ENCODE measurements around the gene NOM1.

NOM1 gene

DNA sequence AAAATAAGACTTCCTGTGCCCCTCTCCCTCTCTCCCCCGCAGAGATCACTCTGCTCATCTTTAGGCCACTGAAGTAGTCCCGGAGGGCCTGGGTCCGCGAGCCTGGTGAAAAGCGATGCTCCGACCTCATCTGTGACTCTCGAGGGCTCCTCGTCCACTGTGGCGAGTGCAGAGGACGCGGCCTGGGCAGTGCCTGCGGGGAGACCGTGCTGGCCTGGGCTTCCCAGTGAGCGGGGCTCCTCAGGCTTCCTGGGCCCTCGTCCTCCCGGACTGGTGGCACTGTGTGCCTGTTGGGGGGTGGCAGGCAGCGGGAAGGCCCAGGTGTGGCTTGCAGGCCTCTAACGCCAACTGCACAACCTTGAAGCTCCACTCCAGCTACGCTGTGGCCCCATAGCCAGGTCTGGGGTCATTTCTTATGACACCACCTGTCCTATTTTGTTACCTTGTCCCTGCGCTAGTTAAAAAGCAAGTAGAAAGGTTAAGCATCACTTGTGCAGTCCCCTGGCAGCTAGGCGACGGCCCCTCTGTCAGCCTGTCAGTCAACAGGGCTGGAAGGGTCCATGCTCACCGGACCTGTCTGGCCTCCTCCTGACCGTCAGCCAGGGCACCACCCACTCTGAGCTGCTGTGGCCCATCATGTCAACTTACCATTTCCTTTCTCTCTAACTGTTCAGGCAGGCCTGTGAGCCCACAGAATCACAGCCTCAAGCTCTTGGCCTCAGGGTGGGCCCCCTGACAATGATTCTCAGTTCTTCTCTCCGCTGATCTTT is 40.4 kb downstream of the NOM1 start:
- H3K27ac ChIP-seq = no peak overlapping the region
- TF ChIP-seq, protein P1, sequence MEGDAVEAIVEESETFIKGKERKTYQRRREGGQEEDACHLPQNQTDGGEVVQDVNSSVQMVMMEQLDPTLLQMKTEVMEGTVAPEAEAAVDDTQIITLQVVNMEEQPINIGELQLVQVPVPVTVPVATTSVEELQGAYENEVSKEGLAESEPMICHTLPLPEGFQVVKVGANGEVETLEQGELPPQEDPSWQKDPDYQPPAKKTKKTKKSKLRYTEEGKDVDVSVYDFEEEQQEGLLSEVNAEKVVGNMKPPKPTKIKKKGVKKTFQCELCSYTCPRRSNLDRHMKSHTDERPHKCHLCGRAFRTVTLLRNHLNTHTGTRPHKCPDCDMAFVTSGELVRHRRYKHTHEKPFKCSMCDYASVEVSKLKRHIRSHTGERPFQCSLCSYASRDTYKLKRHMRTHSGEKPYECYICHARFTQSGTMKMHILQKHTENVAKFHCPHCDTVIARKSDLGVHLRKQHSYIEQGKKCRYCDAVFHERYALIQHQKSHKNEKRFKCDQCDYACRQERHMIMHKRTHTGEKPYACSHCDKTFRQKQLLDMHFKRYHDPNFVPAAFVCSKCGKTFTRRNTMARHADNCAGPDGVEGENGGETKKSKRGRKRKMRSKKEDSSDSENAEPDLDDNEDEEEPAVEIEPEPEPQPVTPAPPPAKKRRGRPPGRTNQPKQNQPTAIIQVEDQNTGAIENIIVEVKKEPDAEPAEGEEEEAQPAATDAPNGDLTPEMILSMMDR (conservative IDR thresholded peaks at IDR 0.05) = no peak
- TF ChIP-seq ZFX (IDR thresholded peaks at IDR 0.05) = no peak

DNA sequence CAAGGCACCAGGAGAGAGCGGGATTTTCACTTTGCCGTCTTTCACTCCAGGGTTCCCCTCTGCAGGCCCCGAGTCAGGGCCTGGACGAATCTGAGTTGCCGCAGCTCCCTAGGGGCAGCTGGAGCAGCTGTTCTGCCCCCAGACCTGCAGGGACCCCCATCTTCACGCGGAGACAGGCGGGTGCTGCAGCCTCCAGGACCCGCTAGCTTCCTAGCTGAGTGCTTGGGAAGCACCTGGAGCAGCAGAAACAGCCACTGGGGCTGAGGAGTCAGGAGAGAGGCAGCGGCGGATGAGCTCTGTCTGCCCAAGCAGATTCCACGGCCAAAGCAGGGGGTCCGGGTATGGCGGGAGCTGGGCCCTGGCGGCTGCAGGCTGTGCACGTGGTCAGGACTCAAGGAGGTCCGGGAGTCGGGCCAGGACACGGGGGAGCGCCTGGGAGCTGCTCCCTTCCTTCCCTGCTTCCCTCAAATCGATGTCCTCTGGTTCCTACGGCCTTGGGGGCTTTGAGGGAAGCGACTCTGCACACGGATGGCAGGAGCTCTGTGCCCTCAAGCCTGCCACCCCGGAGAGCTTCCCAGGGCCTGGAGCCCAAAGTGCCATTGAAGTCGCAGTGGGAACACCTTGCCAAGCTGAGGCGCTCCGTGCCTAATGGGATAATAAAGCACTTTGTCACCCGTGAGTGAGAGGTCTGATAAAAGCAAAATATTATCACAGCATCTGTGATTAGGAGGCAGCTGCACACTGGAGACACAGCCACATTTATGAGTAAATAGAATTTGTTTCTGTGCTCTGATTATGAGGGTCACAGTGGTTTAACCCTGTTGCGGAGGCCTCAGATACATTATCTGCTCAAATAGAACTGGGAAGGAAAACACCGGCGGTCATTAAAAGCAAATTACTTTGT is 43.8 kb downstream of the NOM1 start:
- no peak overlapping the region for H3K27ac ChIP-seq
- TF ChIP-seq ZFX (IDR thresholded peaks at IDR 0.05) = no peak
- TF ChIP-seq, protein P1 (conservative IDR thresholded peaks at IDR 0.05) = no peak

DNA sequence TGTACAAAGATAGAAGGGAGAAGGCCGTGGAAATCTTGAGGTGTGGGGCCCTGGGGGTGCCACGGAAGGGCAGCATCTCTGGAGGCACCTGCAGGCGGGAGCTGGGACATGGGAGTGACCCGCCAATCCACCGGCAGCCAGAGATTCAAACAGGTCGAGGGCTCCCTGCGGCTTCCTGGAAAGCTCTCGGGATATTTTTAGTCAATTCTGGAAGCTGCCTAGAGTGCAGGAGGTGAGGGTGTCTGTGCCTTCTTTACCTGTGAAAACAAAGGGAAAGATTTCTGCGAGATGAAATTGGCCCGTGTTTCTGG is 44.4 kb downstream of the NOM1 start:
- no peak overlapping the region for H3K27ac ChIP-seq
- TF ChIP-seq, protein P1 (conservative IDR thresholded peaks at IDR 0.05) = no peak
- no peak for TF ChIP-seq ZFX (IDR thresholded peaks at IDR 0.05)

DNA sequence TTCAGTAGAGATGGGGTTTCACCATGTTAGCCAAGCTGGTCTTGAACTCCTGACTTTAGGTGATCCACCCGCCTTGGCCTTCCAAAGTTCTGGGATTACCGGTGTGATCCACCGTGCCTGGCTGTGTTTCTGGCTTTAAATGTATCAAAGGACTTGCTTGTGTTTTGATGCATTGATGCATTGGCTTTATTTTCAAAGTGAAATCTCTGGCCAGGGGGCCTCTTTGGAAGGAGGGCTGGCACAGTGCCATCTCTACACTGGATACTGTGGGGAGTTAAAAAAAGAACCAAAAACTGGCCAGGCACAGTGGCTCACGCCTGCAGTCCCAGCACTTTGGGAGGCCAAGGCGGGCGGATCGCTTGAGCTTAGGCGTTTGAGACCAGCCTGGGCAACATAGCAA is 44.9 kb downstream of the NOM1 start:
- TF ChIP-seq, protein P1 (conservative IDR thresholded peaks at IDR 0.05) = no peak
- TF ChIP-seq ZFX (IDR thresholded peaks at IDR 0.05) = no peak
- no peak overlapping the region for H3K27ac ChIP-seq

DNA sequence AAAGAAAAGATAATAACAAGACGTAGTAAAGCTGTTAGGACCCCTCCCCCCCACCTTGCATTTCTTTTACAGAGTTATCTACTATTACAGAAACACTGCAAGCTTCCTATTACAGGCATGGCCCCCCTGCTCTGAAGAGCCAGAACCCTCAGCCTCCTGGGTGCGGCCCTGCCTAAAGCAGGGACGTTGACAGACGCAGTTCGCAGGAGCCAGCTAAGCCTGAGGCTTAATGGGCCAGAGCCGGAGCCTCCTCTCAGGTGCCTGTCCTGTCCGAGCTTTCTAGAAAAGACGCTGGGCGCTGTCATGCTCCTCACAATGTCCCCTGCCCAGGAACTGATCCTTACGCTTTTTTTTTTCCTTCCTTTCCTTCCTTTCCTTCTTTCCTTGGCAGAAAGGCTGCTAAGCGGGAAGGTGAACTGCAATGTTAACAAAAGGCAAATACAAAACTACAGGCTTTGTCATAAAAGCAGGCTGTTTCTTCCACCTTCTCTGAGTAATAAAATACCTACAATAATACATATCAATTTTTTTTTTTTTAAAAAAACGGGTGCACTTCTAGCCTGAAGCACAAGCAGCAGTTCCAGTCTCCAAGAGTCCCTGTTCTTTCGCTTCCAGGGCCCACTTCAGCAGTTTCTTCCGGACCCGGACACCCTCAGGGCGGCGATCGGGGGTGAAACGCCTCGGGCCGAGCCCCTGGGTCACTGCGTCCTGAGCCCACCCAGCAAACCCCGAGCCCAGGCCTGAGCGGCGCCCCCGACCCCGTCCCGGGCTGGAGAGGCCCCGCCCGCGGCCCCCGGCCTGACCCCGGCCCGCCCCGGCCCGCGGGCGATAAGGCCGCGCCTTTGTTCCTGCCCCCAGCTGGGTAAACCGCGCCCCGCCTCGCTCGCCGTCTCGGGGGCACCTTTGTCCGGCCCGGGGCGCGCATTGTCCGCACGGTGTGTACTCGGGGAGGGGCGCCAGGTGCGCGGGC is 49.8 kb downstream of the NOM1 start:
- TF ChIP-seq, protein P1 (conservative IDR thresholded peaks at IDR 0.05) = no peak
- no peak for TF ChIP-seq ZFX (IDR thresholded peaks at IDR 0.05)
- H3K27ac ChIP-seq = peak overlapping the region; percentile 38

DNA sequence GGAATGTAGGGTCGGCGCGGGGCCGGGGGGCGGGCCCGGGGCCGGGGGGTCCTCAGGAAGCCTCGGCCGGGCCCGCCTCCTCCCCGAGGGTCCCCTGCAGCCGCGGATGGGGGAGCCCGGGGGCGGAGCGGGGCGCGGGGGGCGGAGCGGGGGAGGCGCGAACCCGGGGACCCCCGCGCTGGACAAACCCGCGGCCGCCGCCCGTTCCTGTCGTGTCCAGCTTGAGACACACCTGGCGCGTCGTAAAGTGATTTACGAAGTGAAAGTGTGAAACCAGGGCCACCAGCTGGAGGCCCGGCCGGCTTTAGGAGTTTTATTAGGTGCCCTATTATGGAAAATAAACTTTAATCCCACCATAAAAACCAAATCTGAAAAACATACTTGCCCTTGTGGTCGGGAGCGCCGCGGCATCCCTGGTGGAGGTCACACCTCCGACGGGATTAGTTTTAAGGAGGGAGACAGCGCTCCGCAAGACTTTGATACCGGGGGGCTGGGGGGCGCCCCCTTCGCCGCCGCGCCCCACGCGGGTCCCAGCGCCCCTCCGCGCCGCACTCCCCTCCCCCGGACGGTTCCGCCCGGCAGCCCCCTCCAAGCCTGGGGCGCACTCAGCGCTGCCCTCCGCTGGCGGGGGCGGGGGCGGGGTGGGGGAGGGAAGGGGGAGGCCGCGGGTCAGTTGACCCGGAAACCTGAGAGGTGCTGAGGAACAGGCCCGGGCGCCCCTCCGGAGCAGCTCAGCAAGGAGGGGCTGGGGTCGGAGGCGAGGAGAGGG is 50.6 kb downstream of the NOM1 start:
- TF ChIP-seq ZFX (IDR thresholded peaks at IDR 0.05) = no peak
- TF ChIP-seq, protein P1 (conservative IDR thresholded peaks at IDR 0.05) = no peak; the same call in 1 of the 2 replicates
- peak overlapping the region; percentile 38 for H3K27ac ChIP-seq

All from C4-2B (cell line).